IPS-20b (cell line): ENCODE measurements around the gene LSM3.
"Not testable (repeated sequence)": the region's sequence is repeated elsewhere in the genome, so short reads cannot be mapped to it uniquely, and the experiment has no call there.

Experiments
- H3K27ac ChIP-seq: one replicate; pipeline ENCODE4 v1.5.1; 2013; ENCODE audit warnings: low read length
- H3K27me3 ChIP-seq: 2 replicates; pipeline ENCODE4 v1.6.1; 2013; ENCODE audit warnings: mild to moderate bottlenecking, low read length, inconsistent platforms; ENCODE audit not compliant: insufficient read depth
- H3K36me3 ChIP-seq: 2 replicates; pipeline ENCODE4 v1.6.1; 2013; ENCODE audit warnings: low read depth, mild to moderate bottlenecking, inconsistent platforms, low read length, moderate library complexity; ENCODE audit not compliant: insufficient read depth
- H3K4me1 ChIP-seq: 2 replicates; pipeline ENCODE4 v1.6.1; 2013; ENCODE audit warnings: mild to moderate bottlenecking, control low read depth, inconsistent platforms, low read length, moderate library complexity; ENCODE audit not compliant: insufficient read depth
- H3K4me3 ChIP-seq: 2 replicates; pipeline ENCODE4 v1.5.1; 2013; ENCODE audit warnings: mild to moderate bottlenecking, low read length, inconsistent platforms
- H3K9ac ChIP-seq: 2 replicates; pipeline ENCODE4 v1.6.1; 2013; ENCODE audit warnings: low read depth, mild to moderate bottlenecking, inconsistent platforms, low read length, moderate library complexity
- H3K9me3 ChIP-seq: 2 replicates; pipeline ENCODE4 v1.6.1; 2013; ENCODE audit warnings: mild to moderate bottlenecking, low read depth, low read length, inconsistent platforms; ENCODE audit not compliant: insufficient read depth

The LSM3 gene

DNA sequence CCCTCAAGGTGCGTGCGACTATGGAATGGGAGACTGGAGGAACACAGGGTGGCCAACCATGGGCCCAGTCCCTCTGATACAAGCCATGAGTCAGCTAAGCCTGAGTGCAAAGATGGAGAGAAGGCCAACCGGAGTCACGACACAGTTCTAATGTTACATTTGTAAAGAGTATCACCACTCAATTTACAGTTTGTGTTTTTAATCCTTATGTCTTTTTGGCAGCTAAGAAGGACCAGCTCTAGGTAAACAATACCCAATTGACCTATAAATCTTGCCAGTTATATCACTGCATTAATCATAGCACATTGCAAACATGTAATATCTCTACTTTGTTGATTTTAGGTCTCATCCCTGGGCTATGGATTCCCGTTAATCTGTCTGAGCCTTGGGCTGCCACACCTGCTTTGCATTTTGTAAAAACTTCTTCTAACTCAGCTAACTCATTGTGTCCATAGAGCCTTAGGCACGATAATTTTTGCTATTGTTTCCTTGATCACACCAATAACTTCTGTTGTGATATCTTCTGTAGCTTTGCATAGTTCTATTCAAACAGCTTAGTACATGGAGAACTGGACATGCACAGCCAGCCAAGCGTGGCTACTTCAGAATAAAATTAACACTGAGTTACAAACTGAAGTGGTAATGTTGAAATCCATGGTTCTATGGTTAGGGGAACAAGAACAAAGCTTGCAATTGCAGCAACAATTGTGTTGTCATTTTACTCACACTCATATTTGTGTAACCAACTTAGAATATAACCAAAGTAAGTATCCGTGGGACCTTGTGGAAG lies 50.3 kb downstream of the LSM3 start:
- Histone ChIP-seq H3K27ac (no peak overlapping the region), H3K27me3 (no peaks in the 10 kb centered on the region), H3K36me3 (no peaks in the 10 kb centered on the region)

DNA sequence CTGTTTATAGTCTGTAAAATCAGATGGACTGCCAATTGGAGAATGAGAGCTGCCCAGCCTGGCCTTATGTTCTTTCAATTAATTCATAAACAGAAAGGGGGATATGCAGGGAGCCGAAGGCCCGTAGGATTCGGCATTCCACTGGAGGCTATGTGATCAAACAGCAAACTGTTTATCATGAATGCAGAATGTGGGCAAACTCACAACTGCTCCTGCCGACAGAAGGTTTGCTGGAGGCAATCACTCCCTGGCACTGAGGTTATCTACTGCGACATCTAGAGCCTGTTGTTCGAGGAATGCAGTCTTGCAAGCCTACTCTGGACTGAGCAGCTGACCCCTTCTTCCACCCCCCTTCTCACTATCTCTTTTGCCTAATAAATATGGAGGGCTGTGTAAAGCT lies 51.1 kb downstream of the LSM3 start:
- not testable (repeated sequence) for H3K9ac ChIP-seq, H3K36me3 ChIP-seq, H3K4me1 ChIP-seq, H3K27ac ChIP-seq, H3K4me3 ChIP-seq, H3K27me3 ChIP-seq
- H3K9me3 ChIP-seq, result 0 out of 2 replicates have a peak, but pooled peaks cover 11% of the 10 kb centered on the region

More for the DNA sequence above, 50.3 kb downstream of the LSM3 start:
- H3K9ac ChIP-seq, result no peak overlapping the region
- 0 out of 2 replicates have a peak, but pooled peaks cover 4% of the 10 kb centered on the region for H3K9me3 ChIP-seq
- H3K4me3 ChIP-seq, result no peak overlapping the region
- no peaks in the 10 kb centered on the region; the same call in 1 of the 2 replicates for H3K4me1 ChIP-seq

DNA sequence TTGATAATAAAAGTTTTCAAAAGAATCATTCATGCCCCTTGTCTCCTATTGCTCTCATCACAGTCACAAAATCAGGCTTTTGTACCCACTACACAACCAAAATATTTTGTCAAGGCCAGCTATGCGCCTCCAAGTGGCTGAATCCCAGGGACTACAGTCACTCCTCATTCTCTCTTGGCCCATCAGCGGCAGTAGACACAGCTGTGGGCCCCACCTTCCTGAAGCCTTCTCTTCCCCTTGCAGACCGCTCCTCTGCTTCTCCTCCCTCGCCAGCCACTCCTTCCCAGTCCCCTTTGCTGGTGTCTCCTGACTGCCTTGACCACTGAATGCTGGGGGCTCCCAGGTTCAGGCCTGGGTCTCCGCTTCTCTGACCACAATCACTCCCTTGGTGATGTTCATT lies 52.1 kb downstream of the LSM3 start:
- no peak overlapping the region for H3K9ac ChIP-seq
- H3K27ac ChIP-seq, result no peak overlapping the region
- H3K4me3 ChIP-seq, result no peak overlapping the region
- H3K4me1 ChIP-seq, result no peaks in the 10 kb centered on the region; the same call in 1 of the 2 replicates
- H3K9me3 ChIP-seq, result 0 out of 2 replicates have a peak, but pooled peaks cover 11% of the 10 kb centered on the region
- H3K27me3 ChIP-seq, result no peaks in the 10 kb centered on the region
- H3K36me3 ChIP-seq, result no peaks in the 10 kb centered on the region

DNA sequence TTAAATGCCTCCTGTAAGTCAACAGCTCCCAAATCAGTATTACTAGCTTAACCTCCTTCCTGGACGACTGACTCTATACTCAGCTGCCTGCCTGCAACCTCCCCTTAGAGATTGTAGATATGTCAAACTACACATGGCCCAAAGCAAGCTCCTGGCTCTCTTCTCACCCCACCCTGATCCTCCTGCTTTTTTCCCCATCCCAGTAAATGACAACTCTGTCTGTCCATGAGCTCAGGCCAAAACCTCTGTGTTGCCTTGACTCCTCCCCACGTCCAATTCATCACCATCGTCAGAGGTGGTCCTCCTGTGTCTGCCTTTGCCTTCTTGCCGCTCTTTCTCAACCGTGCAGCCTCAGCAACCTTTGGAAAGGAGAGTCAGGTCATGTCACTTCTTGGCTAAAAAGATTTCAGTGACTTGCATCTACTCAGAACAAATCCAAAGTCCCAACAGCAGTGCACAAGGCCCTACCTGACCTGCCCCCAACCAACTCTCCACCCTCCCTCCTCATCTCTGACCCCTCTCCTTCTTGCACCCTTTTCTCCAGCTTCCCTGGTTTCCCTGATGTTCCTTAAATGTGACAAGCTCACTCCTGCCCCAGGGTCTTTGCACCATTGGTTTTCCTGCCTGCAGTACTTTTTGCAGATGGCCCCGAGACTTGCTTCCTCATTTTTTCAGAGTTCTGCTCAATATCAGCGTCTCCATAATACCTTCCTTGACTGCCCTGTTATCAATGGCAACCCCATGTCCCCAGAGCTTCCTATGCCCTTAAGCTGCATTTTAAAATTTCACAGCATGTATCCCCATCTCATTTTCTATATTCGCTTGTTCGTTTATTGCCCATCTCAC lies 52.8 kb downstream of the LSM3 start:
- H3K9me3 ChIP-seq, result 0 out of 2 replicates have a peak, but pooled peaks cover 11% of the 10 kb centered on the region

DNA sequence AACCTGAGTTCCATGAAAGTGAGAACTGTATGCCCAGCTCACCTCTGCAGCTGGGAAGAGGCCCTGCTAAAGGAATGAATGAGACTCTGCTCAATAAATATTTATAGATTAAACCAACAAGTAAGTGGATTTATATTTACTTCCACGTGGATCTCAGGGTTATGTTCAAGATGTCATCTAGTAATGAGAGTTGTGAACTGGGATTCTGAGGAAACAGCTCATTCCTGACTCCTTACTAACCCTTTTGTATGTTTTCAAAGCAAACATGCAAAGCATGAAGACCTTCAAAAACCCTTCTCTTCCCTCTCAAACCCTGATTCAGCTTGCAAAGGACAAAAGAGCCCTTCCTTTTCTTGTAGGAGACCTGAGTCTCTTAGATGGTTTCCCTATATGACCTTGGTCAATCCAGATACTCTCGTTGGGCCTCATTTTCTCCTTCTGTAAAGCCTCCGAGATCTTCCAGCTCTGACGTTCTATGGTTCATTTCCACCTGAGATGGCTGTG lies 53.4 kb downstream of the LSM3 start:
- H3K9ac ChIP-seq, result no peak overlapping the region
- H3K27me3 ChIP-seq, result no peaks in the 10 kb centered on the region; the same call in 1 of the 2 replicates
- no peaks in the 10 kb centered on the region; the same call in 1 of the 2 replicates for H3K4me1 ChIP-seq
- H3K4me3 ChIP-seq, result no peak overlapping the region
- 0 out of 2 replicates have a peak, but pooled peaks cover 11% of the 10 kb centered on the region for H3K9me3 ChIP-seq
- H3K27ac ChIP-seq, result no peak overlapping the region
- no peaks in the 10 kb centered on the region for H3K36me3 ChIP-seq

More for the DNA sequence above, 52.8 kb downstream of the LSM3 start:
- Histone ChIP-seq H3K4me1 (no peaks in the 10 kb centered on the region; the same call in 1 of the 2 replicates), H3K4me3 (no peak overlapping the region), H3K36me3 (no peaks in the 10 kb centered on the region), H3K9ac (no peak overlapping the region), H3K27me3 (no peaks in the 10 kb centered on the region), H3K27ac (no peak overlapping the region)

DNA sequence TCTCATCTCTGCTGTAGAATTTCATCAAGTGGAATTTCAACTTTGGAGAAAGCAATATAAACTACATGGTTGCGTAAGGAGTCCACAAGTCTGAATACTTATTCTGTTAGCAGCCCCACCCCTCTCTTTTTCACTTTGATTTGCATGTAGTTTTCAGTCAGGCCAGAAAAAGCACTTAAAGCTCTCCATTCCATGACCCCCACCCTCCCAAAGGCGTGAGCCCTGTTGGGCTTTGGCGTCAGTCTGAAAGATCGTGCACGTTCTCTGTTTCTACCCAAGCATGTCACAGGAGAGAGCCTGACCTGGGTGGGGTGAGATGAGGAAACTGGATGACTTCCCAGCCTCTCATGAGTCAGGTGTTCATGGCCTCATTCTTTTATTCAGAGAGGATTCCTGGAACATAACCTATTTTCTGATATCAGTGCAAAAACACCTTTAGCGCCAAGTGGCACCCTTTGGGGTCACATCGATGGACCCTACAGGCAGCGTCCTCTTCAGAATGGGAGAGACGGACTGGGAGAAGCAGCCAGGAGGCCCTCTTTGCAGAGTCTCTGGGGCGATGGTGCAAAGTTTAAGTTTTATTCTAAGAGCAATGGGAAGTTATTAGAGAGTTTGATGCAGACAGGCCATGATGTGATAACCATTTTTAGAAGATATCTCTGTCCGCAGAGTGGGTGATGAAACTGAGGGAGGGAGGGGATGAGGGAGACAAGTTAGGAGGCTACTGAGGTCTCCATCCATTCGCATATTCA lies 55.8 kb downstream of the LSM3 start:
- no peak overlapping the region for H3K4me3 ChIP-seq
- H3K27ac ChIP-seq, result no peak overlapping the region
- no peak overlapping the region for H3K9ac ChIP-seq
- no peaks in the 10 kb centered on the region for H3K4me1 ChIP-seq
- H3K9me3 ChIP-seq, result 0 out of 2 replicates have a peak, but pooled peaks cover 11% of the 10 kb centered on the region
- H3K36me3 ChIP-seq, result no peaks in the 10 kb centered on the region
- H3K27me3 ChIP-seq, result peaks cover 4% of the 10 kb centered on the region; the same call in 1 of the 2 replicates

DNA sequence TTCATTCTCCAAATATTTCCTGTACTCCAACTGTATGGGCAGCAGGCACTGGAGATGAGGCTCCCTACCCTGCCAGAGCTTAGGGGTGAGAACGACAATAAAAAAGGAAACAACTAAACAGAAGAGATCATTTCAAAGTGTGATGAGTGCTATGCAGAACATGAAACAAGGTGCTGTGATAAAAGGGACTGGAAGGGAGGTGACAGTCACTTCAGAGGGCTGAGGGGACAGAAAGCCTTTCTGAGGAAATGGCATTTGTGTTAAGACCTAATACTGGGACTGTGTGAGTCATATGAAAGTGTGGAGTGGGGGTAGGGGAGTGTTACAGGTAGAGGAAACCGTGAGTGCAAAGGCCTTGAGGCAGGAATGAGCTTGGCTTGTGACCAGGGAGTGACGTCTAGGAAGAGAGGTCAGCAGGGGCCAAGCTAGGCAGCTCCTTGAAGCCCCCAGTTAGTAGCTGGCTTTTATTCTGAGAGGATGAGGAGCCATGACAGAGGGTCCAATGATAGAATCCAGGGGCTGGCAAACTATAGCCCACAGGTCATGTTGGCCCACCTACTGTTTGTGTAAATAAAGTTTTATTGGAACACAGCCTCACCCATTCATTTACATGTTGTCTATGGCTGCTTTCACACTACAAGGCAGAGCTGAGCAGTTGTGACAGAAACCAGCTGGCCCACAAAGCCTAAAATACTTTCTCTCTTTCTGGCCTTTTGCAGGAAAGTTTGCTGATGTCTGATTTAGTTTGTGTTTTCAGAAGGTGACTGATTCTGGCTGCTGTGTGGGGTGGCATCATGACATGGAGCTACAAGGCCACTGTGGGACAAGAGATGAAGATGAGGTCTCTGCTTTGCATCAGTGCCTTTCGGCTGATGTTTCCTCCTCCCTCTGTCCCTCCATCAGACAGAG lies 56.6 kb downstream of the LSM3 start:
- no peak overlapping the region for H3K4me3 ChIP-seq
- H3K36me3 ChIP-seq, result no peaks in the 10 kb centered on the region
- peaks cover 4% of the 10 kb centered on the region; the same call in 1 of the 2 replicates for H3K27me3 ChIP-seq
- no peaks in the 10 kb centered on the region for H3K4me1 ChIP-seq
- H3K9me3 ChIP-seq, result 0 out of 2 replicates have a peak, but pooled peaks cover 11% of the 10 kb centered on the region
- no peak overlapping the region for H3K9ac ChIP-seq
- no peak overlapping the region for H3K27ac ChIP-seq

DNA sequence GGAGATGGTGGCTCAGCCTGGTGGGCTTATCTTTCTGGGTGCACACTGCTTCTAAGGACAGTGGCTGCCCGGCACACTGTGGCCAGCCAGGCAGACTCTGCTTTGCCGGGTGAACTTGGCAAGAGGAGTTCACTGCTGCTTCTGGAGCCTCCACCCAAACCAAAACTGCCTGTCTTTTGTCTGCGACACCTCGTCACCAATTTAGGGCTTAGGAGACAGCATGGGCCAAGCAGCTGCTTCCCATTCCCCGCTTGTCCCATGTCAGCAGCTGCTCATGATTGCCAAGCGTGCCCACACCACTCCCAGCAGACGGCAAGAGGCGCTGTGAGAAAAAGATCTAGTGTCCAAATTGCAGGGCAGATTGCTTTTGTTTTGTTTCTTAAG lies 57.3 kb downstream of the LSM3 start:
- peaks cover 4% of the 10 kb centered on the region; the same call in 1 of the 2 replicates for H3K27me3 ChIP-seq
- H3K9ac ChIP-seq, result no peak overlapping the region
- H3K4me1 ChIP-seq, result no peaks in the 10 kb centered on the region
- 0 out of 2 replicates have a peak, but pooled peaks cover 11% of the 10 kb centered on the region for H3K9me3 ChIP-seq
- no peak overlapping the region for H3K27ac ChIP-seq
- H3K36me3 ChIP-seq, result no peaks in the 10 kb centered on the region
- H3K4me3 ChIP-seq, result no peak overlapping the region

DNA sequence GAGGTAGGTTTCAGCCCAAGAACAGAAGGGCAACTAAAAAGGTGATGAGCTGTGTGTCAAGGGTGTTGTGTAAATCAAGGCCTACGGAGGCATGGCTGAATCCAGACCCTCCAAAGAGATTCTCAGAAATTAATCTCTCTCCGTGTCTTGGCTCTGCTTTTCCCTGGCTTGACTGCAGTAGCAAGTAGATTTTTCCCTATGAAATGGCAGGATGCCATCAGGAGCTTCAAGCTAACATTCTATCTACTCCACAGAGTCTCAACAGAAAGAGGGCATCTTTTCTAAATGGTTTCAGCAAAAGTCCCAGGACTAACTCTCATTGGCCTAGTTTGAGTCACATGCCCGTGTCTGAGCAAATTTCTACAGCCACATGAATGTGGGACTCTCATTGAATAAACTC lies 58.3 kb downstream of the LSM3 start:
- Histone ChIP-seq H3K27ac (no peak overlapping the region), H3K9me3 (0 out of 2 replicates have a peak, but pooled peaks cover 11% of the 10 kb centered on the region), H3K4me3 (no peak overlapping the region), H3K9ac (no peak overlapping the region), H3K36me3 (no peaks in the 10 kb centered on the region), H3K27me3 (peaks cover 4% of the 10 kb centered on the region; the same call in 1 of the 2 replicates), H3K4me1 (no peaks in the 10 kb centered on the region)

DNA sequence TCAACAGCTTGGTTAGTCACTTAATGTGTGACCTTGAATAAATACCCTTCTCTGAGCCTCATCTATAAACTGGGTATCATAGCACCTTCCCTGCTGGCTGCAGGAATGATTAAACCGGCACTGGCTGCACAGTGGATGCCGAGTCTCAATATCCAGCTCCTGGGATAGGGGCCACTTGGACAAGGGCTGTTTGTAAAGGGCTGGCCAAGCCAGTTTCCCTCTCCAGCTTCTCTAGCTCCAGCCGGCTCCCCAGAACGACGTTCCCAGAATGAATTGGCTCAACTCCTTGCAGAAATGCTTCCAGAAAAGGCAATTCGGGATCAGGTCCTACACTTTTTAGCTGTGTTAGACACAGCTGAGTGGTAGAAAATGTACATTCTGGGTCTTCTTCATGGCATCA lies 58.8 kb downstream of the LSM3 start:
- H3K4me1 ChIP-seq, result no peaks in the 10 kb centered on the region

More for the DNA sequence above, 58.8 kb downstream of the LSM3 start:
- H3K27ac ChIP-seq, result no peak overlapping the region
- 0 out of 2 replicates have a peak, but pooled peaks cover 11% of the 10 kb centered on the region for H3K9me3 ChIP-seq
- no peaks in the 10 kb centered on the region for H3K36me3 ChIP-seq
- H3K27me3 ChIP-seq, result peaks cover 4% of the 10 kb centered on the region; the same call in 1 of the 2 replicates
- H3K4me3 ChIP-seq, result no peak overlapping the region
- H3K9ac ChIP-seq, result no peak overlapping the region
